ENCODE measurements around the gene PRPF18. TPM values are rescaled to one million over a fixed set of nuclear protein-coding genes. Genes with fewer than 3 reads are reported as not detected.

Gene PRPF18
- total RNA-seq, 1 donor from 2014 or later = 3.4 TPM

DNA sequence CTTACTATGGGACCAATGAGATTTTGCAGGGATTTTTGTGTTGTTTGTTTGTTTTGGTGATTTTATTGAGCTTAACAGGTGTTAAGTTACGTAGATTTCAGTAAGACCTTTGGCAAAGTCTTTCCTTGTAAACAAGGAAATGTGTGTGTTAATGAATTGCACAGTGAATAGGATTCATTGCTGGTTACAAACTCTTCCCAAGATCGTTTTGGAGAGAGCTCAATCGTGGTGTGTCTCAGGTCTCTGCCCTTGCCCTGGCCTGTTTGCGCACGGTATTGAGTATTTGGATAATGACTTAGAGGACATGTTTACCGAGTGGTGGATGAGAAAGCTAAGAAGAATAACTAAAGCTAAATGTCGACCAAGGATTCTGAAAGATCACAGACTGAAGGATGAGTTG, 41.9 kb downstream of the PRPF18 start:
- Histone ChIP-seq H3K27ac (no peak overlapping the region), H3K9me3 (no peaks in the 10 kb centered on the region), H3K27me3 (no peaks in the 10 kb centered on the region), H3K36me3 (peaks cover 13 to 16% of the 10 kb centered on the region in 2 donors), H3K4me1 (peaks cover 0 to 6% of the 10 kb centered on the region in 2 donors), H3K4me3 (no peak overlapping the region)
- intact Hi-C loops (cut with DNase I) = no loop called here
- TF ChIP-seq, protein P1, sequence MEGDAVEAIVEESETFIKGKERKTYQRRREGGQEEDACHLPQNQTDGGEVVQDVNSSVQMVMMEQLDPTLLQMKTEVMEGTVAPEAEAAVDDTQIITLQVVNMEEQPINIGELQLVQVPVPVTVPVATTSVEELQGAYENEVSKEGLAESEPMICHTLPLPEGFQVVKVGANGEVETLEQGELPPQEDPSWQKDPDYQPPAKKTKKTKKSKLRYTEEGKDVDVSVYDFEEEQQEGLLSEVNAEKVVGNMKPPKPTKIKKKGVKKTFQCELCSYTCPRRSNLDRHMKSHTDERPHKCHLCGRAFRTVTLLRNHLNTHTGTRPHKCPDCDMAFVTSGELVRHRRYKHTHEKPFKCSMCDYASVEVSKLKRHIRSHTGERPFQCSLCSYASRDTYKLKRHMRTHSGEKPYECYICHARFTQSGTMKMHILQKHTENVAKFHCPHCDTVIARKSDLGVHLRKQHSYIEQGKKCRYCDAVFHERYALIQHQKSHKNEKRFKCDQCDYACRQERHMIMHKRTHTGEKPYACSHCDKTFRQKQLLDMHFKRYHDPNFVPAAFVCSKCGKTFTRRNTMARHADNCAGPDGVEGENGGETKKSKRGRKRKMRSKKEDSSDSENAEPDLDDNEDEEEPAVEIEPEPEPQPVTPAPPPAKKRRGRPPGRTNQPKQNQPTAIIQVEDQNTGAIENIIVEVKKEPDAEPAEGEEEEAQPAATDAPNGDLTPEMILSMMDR (IDR thresholded peaks at IDR 0.05) = no peak
- no peak for DNase-seq (ENCODE audit: low spot score in 2 of 2)

DNA sequence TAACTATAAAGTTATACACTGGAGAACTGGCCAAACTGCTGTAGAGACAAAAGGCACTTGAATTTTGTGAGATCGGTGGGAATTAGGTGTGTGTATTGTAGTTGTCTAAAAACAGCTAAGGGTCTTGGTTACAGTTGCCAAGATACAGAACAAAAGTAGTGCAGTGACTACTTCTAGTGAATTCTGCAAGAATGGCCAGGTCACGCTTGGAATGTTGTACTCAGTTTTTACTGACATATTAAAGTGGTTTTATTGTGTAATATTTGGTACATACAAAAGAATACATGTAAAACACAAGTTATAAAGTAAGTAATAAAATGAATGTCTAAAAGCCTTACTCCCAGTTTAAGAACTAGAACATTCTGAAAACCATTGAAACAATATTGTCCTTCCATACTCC, 42.4 kb downstream of the PRPF18 start:
- intact Hi-C loops (cut with DNase I) = no loop called here
- no peak overlapping the region for H3K4me3 ChIP-seq
- TF ChIP-seq, protein P1 (IDR thresholded peaks at IDR 0.05) = no peak
- H3K4me1 ChIP-seq = peaks cover 0 to 9% of the 10 kb centered on the region in 2 donors
- H3K27ac ChIP-seq = no peak overlapping the region
- H3K9me3 ChIP-seq = no peaks in the 10 kb centered on the region
- H3K27me3 ChIP-seq = no peaks in the 10 kb centered on the region
- no peak for DNase-seq (ENCODE audit: low spot score in 2 of 2)
- H3K36me3 ChIP-seq = peaks cover 13 to 16% of the 10 kb centered on the region in 2 donors

DNA sequence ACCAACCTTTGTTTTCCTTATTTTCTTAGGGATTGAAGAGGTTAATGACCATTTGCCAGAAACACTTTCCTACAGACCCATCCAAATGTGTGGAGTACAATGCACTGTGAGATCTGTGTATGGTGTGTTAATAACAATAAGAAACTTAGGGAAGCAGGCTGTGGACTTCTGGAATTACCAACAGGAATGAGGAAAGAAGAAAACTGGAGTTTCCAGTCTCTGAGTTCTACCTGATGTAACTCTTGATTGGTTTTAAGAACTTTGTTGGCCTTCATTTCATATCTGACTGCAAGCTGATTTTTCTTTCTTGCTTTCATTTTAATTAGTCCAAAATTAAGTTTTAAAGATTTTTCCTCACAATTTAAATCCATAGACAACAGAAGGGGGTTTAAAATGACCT, 43.5 kb downstream of the PRPF18 start:
- Histone ChIP-seq H3K27ac (no peak overlapping the region), H3K27me3 (no peaks in the 10 kb centered on the region), H3K4me3 (no peak overlapping the region), H3K4me1 (peaks cover 0 to 9% of the 10 kb centered on the region in 2 donors), H3K36me3 (peaks cover 8 to 16% of the 10 kb centered on the region in 2 donors), H3K9me3 (no peaks in the 10 kb centered on the region)
- DNase-seq (ENCODE audit: low spot score in 2 of 2) = no peak
- intact Hi-C loops (cut with DNase I) = no loop called here
- TF ChIP-seq, protein P1 (IDR thresholded peaks at IDR 0.05) = no peak

DNA sequence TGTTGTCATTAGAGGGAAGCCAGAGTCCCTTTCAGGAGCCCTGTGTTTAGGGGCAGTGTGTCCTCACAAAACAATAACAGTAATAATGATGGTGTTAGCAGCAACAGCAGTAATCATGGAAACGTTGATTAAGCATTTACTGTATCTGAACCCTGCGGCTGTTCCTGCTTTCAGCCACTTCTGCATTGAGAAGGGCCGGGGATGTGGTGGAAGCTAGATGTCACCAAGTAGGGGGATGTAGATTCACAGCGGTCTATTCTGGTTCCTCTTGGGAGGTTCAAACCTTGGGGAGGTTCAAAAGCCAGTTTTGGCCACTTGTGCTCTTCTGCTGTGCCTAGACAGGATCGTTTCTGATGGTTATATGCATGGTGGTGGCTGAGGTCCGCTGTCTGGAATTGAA, 44.8 kb downstream of the PRPF18 start:
- TF ChIP-seq, protein P1 (IDR thresholded peaks at IDR 0.05) = no peak
- DNase-seq (ENCODE audit: low spot score in 2 of 2) = no peak
- H3K4me3 ChIP-seq = no peak overlapping the region
- H3K36me3 ChIP-seq = peaks cover 8 to 16% of the 10 kb centered on the region in 2 donors
- H3K9me3 ChIP-seq = no peaks in the 10 kb centered on the region
- H3K4me1 ChIP-seq = peaks cover 0 to 9% of the 10 kb centered on the region in 2 donors
- no peaks in the 10 kb centered on the region for H3K27me3 ChIP-seq
- no peak overlapping the region for H3K27ac ChIP-seq
- intact Hi-C loops (cut with DNase I) = no loop called here

DNA sequence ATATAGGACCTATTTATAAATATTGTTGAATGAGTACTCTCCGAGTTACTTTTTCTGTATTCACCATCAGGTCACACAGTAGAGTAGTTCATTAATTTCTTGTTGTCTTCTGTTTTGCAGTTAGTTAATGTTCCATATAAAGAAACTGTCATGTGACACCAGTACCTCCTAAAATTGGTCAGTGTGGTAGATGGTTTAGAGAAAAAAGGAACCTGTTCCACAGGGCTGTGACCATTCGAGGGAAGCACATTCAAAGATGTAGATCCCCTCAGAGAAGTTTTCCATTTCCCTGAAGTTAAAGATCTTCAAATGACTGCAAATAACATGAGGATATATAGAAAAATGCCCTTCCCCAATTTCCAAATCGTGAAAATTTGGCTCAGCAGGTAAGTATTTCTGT, 45.7 kb downstream of the PRPF18 start:
- intact Hi-C loops (cut with DNase I) = no loop called here
- DNase-seq (ENCODE audit: low spot score in 2 of 2) = no peak
- peak overlapping the region; percentile 68 to 77 for H3K27ac ChIP-seq
- H3K27me3 ChIP-seq = no peaks in the 10 kb centered on the region
- no peak overlapping the region for H3K4me3 ChIP-seq
- peaks cover 8 to 16% of the 10 kb centered on the region in 2 donors for H3K36me3 ChIP-seq
- H3K9me3 ChIP-seq = no peaks in the 10 kb centered on the region
- TF ChIP-seq, protein P1 (IDR thresholded peaks at IDR 0.05) = no peak
- H3K4me1 ChIP-seq = peaks cover 0 to 9% of the 10 kb centered on the region in 2 donors

DNA sequence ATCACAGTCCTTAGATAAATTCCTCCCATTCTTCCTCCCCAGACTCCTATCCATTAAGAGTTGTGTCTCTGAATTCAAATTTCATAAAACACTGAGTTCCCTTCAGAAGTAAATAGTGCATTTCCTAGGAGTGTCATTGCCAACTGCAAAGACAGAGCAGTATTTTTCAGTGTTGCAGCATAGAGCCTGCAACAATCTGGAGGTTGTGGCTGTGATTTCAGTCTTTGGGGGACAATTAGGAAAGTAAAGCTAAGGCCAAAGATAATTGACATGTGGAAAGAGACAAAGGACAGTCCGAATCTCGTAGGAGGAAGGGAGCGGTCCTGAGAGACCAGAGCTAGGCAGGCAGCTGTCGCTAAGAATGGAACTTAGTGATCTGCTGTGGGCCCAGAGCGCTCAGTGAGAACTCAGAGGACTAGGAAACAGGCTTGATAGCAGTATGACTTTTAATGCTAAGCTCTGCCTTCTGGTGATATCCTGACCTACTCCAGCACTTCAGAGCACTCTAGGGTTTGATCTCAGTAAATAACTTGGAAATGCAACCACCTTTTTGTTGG, 46.2 kb downstream of the PRPF18 start:
- peaks cover 8 to 16% of the 10 kb centered on the region in 2 donors for H3K36me3 ChIP-seq
- H3K9me3 ChIP-seq = no peaks in the 10 kb centered on the region
- intact Hi-C loops (cut with DNase I) = no loop called here
- H3K4me1 ChIP-seq = peaks cover 0 to 9% of the 10 kb centered on the region in 2 donors
- no peaks in the 10 kb centered on the region for H3K27me3 ChIP-seq
- no peak for DNase-seq (ENCODE audit: low spot score in 2 of 2)
- TF ChIP-seq, protein P1 (IDR thresholded peaks at IDR 0.05) = no peak
- peak overlapping the region; percentile 68 to 77 for H3K27ac ChIP-seq
- peak overlapping the region in 1 of 2 donors; percentile 4 for H3K4me3 ChIP-seq

Data from ascending aorta (tissue), 2 donors.